AG08396 (cell line): ENCODE measurements around the gene PRELID3B.

Experiments
- DNase-seq: peaks from one replicate; pipeline ENCODE4 v3.0.0; 2012; ENCODE audit warnings: low spot score, mixed read lengths

The PRELID3B gene

GRCh38 chr20:58994390-58995159 lies 48.0 kb downstream of the PRELID3B start:
- DNase-seq = no peak

GRCh38 chr20:58993332-58994248 lies 49.0 kb downstream of the PRELID3B start:
- no peak for DNase-seq

- no peak for DNase-seq
Measured at GRCh38 chr20:58992911-58993310, 49.7 kb downstream of the PRELID3B start.

GRCh38 chr20:58991715-58992114 lies 50.9 kb downstream of the PRELID3B start:
- DNase-seq = no peak

GRCh38 chr20:58990651-58991445 lies 51.7 kb downstream of the PRELID3B start:
- DNase-seq = no peak

- no peak for DNase-seq
Measured at GRCh38 chr20:58989196-58989595, 53.4 kb downstream of the PRELID3B start.

GRCh38 chr20:58988565-58988882 lies 54.1 kb downstream of the PRELID3B start:
- DNase-seq = no peak

- no peak for DNase-seq
Measured at GRCh38 chr20:58987790-58988564, 54.6 kb downstream of the PRELID3B start.

GRCh38 chr20:58986968-58987517 lies 55.5 kb downstream of the PRELID3B start:
- no peak for DNase-seq

- no peak for DNase-seq
Measured at GRCh38 chr20:58986286-58986967, 56.2 kb downstream of the PRELID3B start.

GRCh38 chr20:58985656-58986055 lies 56.9 kb downstream of the PRELID3B start:
- DNase-seq = no peak

- DNase-seq = no peak
Measured at GRCh38 chr20:58984691-58985090, 57.9 kb downstream of the PRELID3B start.
